Stimulated activated CD8-positive, alpha-beta memory T cell treated with anti-CD3 and anti-CD28 coated beads, Interleukin-7, amount 100 ng/mL, for 4 hours (primary cell): ENCODE data around the gene BAHCC1.

Source experiments
- DNase-seq, 2 donors: peaks; one replicate each; pipeline ENCODE4 v3.0.0-alpha.2; 2020; ENCODE audit warnings: low read depth in 2 of 2

The BAHCC1 gene

DNA sequence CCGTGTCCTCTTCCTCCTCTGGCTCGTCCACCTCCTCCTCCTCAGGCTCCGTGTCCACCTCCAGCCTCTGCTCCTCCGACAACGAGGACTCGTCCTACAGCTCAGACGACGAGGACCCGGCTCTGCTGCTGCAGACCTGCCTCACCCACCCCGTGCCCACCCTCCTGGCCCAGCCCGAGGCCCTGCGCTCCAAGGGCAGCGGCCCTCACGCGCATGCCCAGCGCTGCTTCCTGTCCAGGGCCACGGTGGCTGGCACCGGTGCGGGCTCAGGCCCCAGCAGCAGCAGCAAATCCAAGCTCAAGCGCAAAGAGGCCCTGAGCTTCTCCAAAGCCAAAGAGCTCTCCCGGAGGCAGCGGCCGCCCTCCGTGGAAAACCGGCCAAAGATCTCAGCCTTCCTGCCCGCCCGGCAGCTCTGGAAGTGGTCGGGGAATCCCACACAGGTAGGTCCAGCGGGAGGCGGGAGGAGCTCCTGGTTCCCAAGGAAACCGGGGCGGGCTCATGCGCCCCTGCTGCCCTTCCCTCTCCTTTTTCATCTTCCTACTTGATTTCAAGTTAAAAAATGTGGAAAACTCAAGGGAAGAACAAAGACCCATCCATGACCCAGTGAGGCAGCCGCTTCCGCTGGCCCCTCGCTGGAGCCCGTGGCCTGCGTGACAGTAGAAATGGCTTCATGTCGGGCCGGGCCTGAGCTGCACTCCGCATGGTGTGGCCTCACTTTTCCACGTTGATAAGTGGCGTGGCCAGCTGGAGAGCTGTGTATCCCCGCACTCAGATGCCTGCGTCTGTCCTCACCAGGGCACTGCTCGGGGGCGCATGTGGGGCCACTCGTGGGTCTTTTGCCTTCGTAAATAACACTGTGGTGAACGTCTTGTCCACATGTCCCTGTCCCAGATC is 66.6 kb downstream of the BAHCC1 start:
- DNase-seq, result no peak

- DNase-seq, result no peak
Observed at GRCh38 chr17:81462506-81463125, 67.4 kb downstream of the BAHCC1 start.

DNA sequence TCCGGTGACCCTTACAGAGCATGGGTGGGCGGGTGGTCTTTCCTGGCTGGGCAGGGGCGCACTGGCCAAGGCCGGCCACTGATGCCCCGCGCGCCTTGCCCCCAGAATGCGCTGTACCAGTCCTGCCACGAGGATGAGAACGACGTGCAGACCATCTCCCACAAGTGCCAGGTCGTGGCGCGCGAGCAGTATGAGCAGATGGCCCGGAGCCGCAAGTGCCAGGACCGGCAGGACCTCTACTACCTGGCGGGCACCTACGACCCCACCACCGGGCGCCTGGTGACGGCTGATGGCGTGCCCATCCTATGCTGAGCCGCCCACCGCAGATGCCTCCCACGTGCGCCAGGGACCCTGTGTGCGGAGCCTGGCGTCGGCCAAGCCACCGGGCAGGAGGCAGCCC is 68.2 kb downstream of the BAHCC1 start:
- no peak for DNase-seq

GRCh38 chr17:81464586-81464985 is 69.3 kb downstream of the BAHCC1 start:
- DNase-seq, result no peak

DNA sequence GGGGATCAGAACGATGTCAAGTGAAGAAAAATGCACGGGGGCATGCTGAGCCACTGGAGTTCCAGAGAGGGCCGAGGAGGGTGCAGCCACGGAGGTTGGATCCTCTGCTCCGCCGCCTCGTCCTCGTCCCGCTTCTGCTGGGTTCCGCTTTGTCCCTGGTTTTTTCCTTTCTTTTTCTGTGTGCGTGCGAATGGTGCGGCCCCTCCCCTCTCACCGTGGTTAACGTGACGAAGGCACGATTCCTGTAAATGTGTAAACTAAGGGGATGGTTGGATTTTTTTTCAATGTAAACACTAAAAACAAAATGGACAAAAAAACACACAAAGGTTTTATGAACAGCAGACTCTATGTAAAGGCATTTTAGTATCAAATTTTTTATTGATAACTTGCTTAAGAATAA is 70.7 kb downstream of the BAHCC1 start:
- no peak for DNase-seq

DNA sequence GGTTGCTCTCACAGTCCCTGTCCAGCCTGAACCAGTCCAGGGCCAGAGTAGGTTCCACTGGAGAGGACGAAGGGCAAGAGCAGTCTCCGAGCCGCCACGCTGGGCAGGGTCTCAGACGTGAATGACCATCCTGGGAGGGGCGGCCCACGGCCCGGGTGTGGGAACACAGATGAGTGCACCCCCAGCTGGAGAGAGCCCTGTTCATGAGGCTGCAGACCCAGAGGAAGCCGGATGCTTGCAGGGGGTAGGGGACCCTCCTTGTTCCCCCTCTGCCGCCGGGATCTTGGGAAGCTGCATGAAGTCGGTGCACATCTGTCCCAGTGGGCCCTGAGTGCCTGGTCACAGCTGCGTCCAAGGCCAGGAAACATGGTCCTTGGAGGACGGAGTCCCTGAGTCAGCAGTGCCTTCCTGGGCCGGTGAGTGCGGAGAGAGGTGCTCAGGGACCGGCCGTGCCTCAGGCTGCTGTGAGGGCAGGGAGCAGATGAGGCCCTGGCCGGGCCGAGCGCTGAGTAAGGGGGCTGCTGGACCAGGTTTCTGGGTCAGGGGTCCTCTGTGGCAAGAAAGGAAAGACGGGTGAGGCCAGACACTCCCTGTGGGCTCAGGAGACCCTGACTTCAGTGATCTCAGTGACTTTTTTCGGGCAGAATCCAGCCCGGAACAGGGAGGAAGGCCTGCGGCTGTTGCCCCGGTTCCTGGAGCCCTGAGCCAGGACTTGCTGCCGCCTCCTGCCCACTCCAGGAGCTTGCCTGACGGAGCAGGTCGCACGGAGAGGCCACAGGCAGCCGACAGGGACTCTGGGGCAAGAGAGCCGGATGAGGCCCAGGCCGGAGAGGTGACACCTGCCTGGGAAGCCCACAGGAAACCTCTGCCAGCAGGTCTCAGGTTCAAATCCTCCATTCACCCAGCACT is 71.6 kb downstream of the BAHCC1 start:
- DNase-seq, result no peak

- no peak for DNase-seq
Observed at GRCh38 chr17:81468111-81468769, 73.0 kb downstream of the BAHCC1 start.

GRCh38 chr17:81468770-81469121 is 73.5 kb downstream of the BAHCC1 start:
- DNase-seq, result no peak

GRCh38 chr17:81469266-81469665 is 74.0 kb downstream of the BAHCC1 start:
- DNase-seq, result no peak

- DNase-seq, result no peak
Observed at GRCh38 chr17:81470270-81470943, 75.2 kb downstream of the BAHCC1 start.

- DNase-seq, result no peak
Observed at GRCh38 chr17:81470944-81471817, 75.9 kb downstream of the BAHCC1 start.

GRCh38 chr17:81471818-81472456 is 76.7 kb downstream of the BAHCC1 start:
- no peak for DNase-seq

GRCh38 chr17:81473019-81473418 is 77.8 kb downstream of the BAHCC1 start:
- no peak for DNase-seq

DNA sequence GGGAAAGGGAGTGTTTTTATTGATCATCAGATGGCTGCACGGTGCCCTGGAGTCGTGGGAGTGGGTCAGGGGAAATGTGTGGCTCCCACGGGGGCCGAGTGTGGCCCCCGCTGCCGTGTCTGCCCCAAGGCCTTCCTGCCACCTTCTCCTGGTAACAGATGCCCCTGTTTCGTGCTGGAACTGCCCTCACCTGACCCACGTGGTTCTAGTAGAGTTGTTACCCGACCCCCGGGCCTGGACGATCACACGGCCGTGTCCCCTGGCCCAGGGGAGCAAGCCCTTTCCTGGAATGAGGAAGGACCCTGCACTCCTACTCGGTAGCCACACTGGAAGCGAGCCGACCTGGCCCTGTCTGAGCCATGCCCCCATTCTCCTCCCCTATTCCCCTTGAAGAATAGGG is 79.7 kb downstream of the BAHCC1 start:
- no peak for DNase-seq

DNA sequence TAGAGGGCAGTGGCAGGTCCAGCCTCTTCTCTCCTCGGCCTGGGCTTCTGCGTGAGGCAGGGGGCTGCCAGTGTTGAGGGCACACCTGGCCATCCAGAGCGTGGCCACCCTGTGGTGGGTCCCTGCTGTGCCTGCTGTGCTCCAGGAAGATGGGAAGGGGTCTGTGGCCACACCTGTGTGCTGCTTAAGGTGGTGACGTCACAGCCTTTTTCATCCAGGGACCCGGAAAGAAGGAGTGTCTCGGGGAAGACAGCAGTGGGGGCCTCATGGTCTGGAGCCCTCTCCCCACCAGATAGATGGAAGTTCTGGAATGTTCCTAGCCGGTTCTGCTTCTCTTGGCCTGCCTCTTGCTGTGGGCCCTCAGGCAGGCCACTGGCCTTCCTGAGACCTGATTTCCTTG is 80.8 kb downstream of the BAHCC1 start:
- no peak for DNase-seq

- no peak for DNase-seq
Observed at GRCh38 chr17:81476635-81477034, 81.4 kb downstream of the BAHCC1 start.

GRCh38 chr17:81477173-81477572 is 81.9 kb downstream of the BAHCC1 start:
- DNase-seq, result no peak

- DNase-seq, result no peak
Observed at GRCh38 chr17:81478119-81478518, 82.9 kb downstream of the BAHCC1 start.

- DNase-seq, result no peak
Observed at GRCh38 chr17:81479175-81480071, 84.2 kb downstream of the BAHCC1 start.
